Fibroblast of the aortic adventitia (primary cell): ENCODE results near the gene AGMAT. TPM values are rescaled to one million over a fixed set of nuclear protein-coding genes. Genes with fewer than 3 reads are reported as not detected.

Source experiments
- DNase-seq: peaks from one replicate; pipeline ENCODE4 v3.0.0-alpha.2; 2010; ENCODE audit warnings: low read depth
- H3K4me3 ChIP-seq: 2 replicates; pipeline ENCODE4 v1.5.1; 2011; ENCODE audit warnings: low read depth, mild to moderate bottlenecking, control low read depth, low read length, moderate library complexity
- CTCF ChIP-seq: IDR thresholded peaks from 2 replicates; pipeline ENCODE4 v1.5.1; 2011; ENCODE audit warnings: mild to moderate bottlenecking, low read length, control low read depth, inconsistent platforms; ENCODE audit not compliant: insufficient read depth
- total RNA-seq: library from RNA; depleted of rRNA; stranded (reverse); fragments of >200 nt; gene quantifications from 2 replicates; pipeline ENCODE4 v1.2.3, GENCODE V29; 2012; ENCODE audit warnings: low replicate concordance

Gene AGMAT
- total RNA-seq, 1 donor, result 1.4 TPM

- TF ChIP-seq CTCF, result no peak
- no peak overlapping the region for H3K4me3 ChIP-seq
- no peak for DNase-seq
Measured at GRCh38 chr1:15620155-15620545, 35.3 kb upstream of the AGMAT start.

DNA sequence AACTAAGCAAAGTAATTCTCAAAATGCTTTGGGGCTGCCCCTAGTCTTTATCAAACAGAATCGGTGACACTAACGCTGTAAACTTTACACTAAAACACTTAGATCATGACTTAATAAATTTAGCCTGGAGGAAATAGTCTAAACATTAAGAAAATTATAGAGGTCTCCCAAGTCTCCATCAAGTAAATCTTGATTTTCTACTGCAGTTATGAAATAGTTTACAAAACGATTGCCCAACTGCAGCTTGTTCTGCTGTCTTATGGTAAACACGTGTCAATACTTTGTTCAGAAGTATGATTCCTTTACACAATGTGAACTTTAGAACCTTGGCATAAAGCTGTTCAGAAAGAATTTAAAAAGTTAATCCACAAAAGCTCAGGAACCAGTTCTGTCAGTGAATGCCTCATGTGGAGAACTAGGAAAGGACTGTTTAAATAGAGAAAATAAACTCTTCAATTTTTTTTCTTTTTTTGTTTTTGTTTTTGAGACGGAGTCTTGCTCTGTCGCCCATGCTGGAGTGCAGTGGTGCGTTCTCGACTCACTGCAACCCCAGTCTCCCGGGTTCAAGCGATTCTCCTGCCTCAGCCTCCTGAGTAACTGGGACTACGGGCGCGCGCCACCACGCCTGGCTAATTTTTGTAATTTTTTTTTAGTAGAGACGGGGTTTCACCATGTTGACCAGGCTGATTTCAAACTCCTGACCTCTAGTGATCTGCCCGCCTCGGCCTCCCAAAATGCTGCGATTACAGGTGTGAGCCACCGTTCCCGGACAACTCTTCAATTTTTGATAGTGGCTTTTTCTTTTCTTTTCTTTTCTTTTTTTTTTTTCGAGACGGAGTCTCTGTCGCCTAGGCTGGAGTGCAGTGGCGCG, 34.0 kb upstream of the AGMAT start:
- no peak for TF ChIP-seq CTCF
- H3K4me3 ChIP-seq, result peak overlapping the region; percentile 97
- DNase-seq, result peak; percentile 66

DNA sequence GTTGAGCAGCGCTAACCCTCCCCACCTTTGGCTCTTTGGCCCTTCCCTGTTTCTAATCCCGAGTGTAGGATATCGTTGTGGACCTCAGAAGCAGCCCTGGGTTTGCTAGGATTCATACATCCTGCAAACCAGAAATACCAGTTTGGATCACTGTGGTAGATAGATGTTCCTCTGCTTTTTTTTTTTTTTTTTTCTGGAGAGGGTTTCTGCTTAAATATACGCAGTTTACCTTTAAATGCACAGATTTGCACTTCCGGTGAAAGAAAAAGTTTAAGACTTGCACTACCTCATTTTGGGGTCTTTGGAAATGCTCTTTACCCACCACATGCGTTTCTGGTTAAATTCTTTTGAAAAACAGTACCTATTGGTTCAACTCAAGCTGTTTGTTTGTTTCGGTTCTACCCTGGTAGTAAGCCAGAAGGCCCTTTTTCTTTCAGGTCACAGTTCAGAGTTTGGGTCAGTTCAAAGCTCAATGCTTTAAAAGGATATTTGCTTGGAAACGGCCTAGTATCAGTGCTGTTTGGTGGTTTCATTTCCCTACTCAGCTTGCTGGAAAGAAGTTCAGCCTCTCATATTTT, 33.3 kb upstream of the AGMAT start:
- no peak for TF ChIP-seq CTCF
- H3K4me3 ChIP-seq, result peak overlapping the region; percentile 97
- DNase-seq, result no peak

DNA sequence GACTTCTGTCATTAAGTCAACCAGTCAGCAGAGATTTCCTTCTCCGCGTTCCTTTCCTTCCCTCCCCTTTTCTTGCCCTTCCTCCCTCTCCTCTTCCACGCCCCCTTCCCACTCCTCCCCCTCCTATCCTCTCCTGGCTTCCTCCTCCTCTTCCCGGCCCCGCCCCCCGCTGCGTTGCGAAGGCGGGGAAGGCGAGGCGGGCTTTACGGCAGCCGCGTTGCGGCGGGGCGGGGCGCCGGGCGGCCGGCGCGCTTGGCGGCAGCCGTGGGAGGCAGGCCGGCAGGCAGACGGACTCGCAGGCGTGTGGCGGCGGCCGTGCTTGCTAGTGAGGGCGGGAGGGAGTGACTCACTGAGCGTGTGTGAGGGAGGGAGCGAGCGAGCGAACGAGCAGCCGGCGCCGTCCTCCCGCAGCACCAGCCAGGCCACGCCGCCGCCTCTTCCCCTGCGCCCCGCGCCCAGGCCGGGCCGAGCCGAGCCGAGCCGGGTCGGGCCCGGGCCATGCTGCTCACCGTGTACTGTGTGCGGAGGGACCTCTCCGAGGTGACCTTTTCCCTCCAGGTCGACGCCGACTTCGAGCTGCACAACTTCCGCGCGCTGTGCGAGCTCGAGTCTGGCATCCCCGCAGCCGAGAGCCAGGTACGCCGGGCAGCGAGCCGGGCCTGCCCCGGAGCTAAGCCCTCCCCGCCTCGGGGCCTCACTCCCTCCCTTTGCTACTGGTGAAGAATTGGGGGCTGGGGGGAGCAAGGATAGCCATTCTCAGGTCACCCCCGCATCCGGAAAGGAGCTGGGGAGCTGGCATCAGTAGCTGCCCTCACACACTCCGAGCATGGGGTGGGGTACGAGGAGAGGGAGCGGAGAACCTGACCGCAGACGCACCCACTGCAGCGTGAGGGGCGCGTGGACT, 32.6 kb upstream of the AGMAT start, which contains the start of gene DDI2:
Gene DDI2 (plus strand): TSS at position 286 of the 904 bp plus-strand sequence. CDS start 213 bp downstream, at position 499.
- DNase-seq, result peak; percentile 96
- H3K4me3 ChIP-seq, result peak within 1 kb of the TSS; percentile 97
- TF ChIP-seq CTCF, result no peak

GRCh38 chr1:15616373-15617172, 31.7 kb upstream of the AGMAT start:
- TF ChIP-seq CTCF, result no peak
- no peak for DNase-seq
- peak overlapping the region; percentile 66 for H3K4me3 ChIP-seq

DNA sequence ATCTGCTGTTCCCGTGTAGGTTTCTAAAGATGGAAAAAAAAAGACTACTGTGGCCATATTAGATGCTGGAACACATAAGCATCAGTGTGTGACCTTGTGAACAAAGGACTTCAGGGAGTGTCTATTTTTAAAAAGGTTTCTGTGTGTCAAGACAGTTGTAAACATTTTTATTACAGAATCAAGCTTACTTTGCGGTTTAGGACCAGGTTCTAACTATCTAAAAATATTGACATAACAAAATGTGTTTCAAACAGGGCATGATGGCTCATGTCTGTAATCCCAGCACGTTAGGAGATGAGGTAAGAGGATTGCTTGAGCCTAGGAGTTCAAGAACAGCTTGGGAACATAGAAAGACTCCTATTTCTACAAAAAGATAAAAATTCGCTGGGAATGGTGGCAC, 25.3 kb upstream of the AGMAT start:
- DNase-seq, result no peak

More for the DNA sequence above, 25.3 kb upstream of the AGMAT start:
- no peak for TF ChIP-seq CTCF
- H3K4me3 ChIP-seq, result no peak overlapping the region
